HepG2 (cell line): Measurements from ENCODE around the gene ABCC1. TPM values are rescaled to one million over a fixed set of nuclear protein-coding genes. Genes with fewer than 3 reads are reported as not detected.

ENCODE experiments used
- CBX5 ChIP-seq: sonication (generic); formaldehyde crosslinking; IDR thresholded peaks from 2 replicates; pipeline ENCODE4 v1.4.0; 2020; ENCODE audit warnings: missing genetic modification reagents, borderline replicate concordance
- DNMT3B ChIP-seq: conservative IDR thresholded peaks from 2 replicates; pipeline ENCODE4 v1.6.1; 2016; ENCODE audit warnings: missing biosample characterization, control low read depth
- HNF4A ChIP-seq: sonication (generic); formaldehyde crosslinking; IDR thresholded peaks from 2 replicates; pipeline ENCODE4 v1.4.0; 2020; ENCODE audit warnings: missing genetic modification reagents
- HOMEZ ChIP-seq: IDR thresholded peaks from 2 replicates; pipeline ENCODE4 v1.6.1; 2016; ENCODE audit warnings: low read depth
- JUND ChIP-seq: sonication (generic); formaldehyde crosslinking; IDR thresholded peaks from 2 replicates; pipeline ENCODE4 v1.8.0; 2022; ENCODE audit warnings: mild to moderate bottlenecking, missing genetic modification reagents
- MLX ChIP-seq: IDR thresholded peaks from 2 replicates; pipeline ENCODE4 v1.6.1; 2016
- MYPOP ChIP-seq: sonication (generic); formaldehyde crosslinking; IDR thresholded peaks from 2 replicates; pipeline ENCODE4 v1.8.1; 2023; ENCODE audit warnings: mild to moderate bottlenecking, moderate library complexity, missing genetic modification reagents
- PBX3 ChIP-seq: sonication (generic); formaldehyde crosslinking; IDR thresholded peaks from 2 replicates; pipeline ENCODE4 v1.8.1; 2023; ENCODE audit warnings: missing genetic modification reagents, inconsistent platforms, borderline replicate concordance
- POGZ ChIP-seq: sonication (generic); formaldehyde crosslinking; IDR thresholded peaks from 2 replicates; pipeline ENCODE4 v1.4.0; 2020; ENCODE audit warnings: mild to moderate bottlenecking, missing genetic modification reagents
- REST ChIP-seq, 2 experiments: IDR thresholded peaks; 2 replicates each; pipeline ENCODE4 v1.6.1; 2011 to 2012; ENCODE audit warnings: low read length in 2 of 2, borderline replicate concordance in 1 of 2, low read depth in 1 of 2, mild to moderate bottlenecking in 1 of 2, moderate library complexity in 1 of 2
- SMYD3 ChIP-seq: sonication (generic); formaldehyde crosslinking; IDR thresholded peaks from 2 replicates; pipeline ENCODE4 v1.8.1; 2023; ENCODE audit warnings: mild to moderate bottlenecking, missing genetic modification reagents
- YEATS4 ChIP-seq: sonication (generic); formaldehyde crosslinking; IDR thresholded peaks from 2 replicates; pipeline ENCODE4 v1.4.0; 2020; ENCODE audit warnings: missing genetic modification reagents, borderline replicate concordance
- ZNF101 ChIP-seq: sonication (generic); formaldehyde crosslinking; IDR thresholded peaks from 2 replicates; pipeline ENCODE4 v1.4.0; 2020; ENCODE audit warnings: mild to moderate bottlenecking, low read depth, missing genetic modification reagents, borderline replicate concordance
- ZNF816 ChIP-seq: sonication (generic); formaldehyde crosslinking; IDR thresholded peaks from 2 replicates; pipeline ENCODE4 v1.8.0; 2022; ENCODE audit warnings: missing genetic modification reagents, mild to moderate bottlenecking, borderline replicate concordance
- ZNF878 ChIP-seq: sonication (generic); formaldehyde crosslinking; IDR thresholded peaks from 2 replicates; pipeline ENCODE4 v1.8.1; 2023; ENCODE audit warnings: mild to moderate bottlenecking, missing genetic modification reagents, moderate library complexity
- polyA plus RNA-seq, 8 experiments: library from polyadenylated mRNA; depleted of rRNA in 3 of 8; stranded (reverse) in 7 of 8; unstranded in 1 of 8; fragments of >200 nt; fragmentation: Illumina TruSeq in 4 of 8; extraction: Trizol in 4 of 8; gene quantifications; 2 replicates each; pipeline versions ENCODE4 v1.2.1 to v1.2.3, GENCODE V29; 2011 to 2016; ENCODE audit warnings: low read depth in 4 of 8, missing spikeins in 1 of 8, mixed read lengths in 1 of 8; ENCODE audit not compliant: insufficient read depth in 1 of 8
- total RNA-seq, 5 experiments: library from RNA; depleted of rRNA; stranded (reverse); fragments of >200 nt; fragmentation: Illumina TruSeq; extraction: Trizol; gene quantifications; 2 replicates each; pipeline ENCODE4 v1.2.3, GENCODE V29; 2016; ENCODE audit warnings: low read depth in 1 of 5

Gene ABCC1
- total and polyA plus RNA-seq, 2 of the 13 experiments (the other 11 are each of a cell fraction or from before 2014, with no cell fraction given), result 13.0 to 30.6 TPM

- TF ChIP-seq REST (IDR thresholded peaks at IDR 0.05; ENCODE audit: borderline replicate concordance in 1 of 2, low read depth in 1 of 2, low read length in 2 of 2) (no peak), JUND (CRISPR knock-in tag) (no peak; the same call in 1 of the 2 replicates), YEATS4 (CRISPR knock-in tag) (no peak), ZNF878 (CRISPR knock-in tag) (no peak), CBX5 (CRISPR knock-in tag) (peak; percentile 74; the same call in 1 of the 2 replicates), POGZ (CRISPR knock-in tag) (0 out of 2 replicates have a peak, but pooled peaks have one; percentile 60), MLX (CRISPR knock-in tag) (no peak), HNF4A (CRISPR knock-in tag) (no peak), HOMEZ (peak; percentile 80), PBX3 (CRISPR knock-in tag) (no peak), SMYD3 (CRISPR knock-in tag) (no peak), MYPOP (no peak), ZNF101 (CRISPR knock-in tag) (no peak), DNMT3B (CRISPR knock-in tag) (peak; percentile 28; the same call in 1 of the 2 replicates), ZNF816 (CRISPR knock-in tag) (no peak)
Observed at GRCh38 chr16:16021988-16022682, 72.7 kb downstream of the ABCC1 start (continued).
